Measurements from ENCODE around the gene ACADSB. TPM values are rescaled to one million over a fixed set of nuclear protein-coding genes. Genes with fewer than 3 reads are reported as not detected.

ACADSB gene
- total and polyA plus RNA-seq, 10 donors: 5.1 to 23.9 (median 14.3) TPM

DNA sequence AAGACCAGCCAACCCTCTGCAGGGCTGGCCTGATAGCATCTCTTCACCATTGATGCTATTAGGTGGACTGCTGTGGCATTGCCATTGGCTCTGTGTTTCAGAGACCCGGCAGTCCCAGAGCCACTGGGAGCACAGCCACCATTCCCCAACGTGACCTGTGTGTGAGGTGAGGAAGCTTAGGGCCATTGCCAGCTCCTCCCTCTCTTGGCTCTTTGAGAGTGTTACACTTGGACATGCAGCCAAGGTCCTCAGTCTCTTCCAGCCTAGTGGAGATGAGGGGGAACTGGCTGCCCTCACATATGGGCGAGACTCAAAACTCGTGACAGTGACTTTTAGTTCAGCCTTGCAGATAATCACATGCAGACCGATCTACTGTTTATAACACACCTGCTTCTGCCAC, 87.6 kb downstream of the ACADSB start:
- DNase-seq: no peak
- no peaks in the 10 kb centered on the region for H3K9me3 ChIP-seq
- H3K4me1 ChIP-seq: no peaks in the 10 kb centered on the region
- H3K4me3 ChIP-seq: no peak overlapping the region
- no peaks in the 10 kb centered on the region for H3K36me3 ChIP-seq
- intact Hi-C loops (cut with DNase I; ENCODE audit: low total_unique reads): no loop called here
- no peak overlapping the region for H3K27ac ChIP-seq
- peaks cover 0 to 53% (median 0%) of the 10 kb centered on the region in 7 donors for H3K27me3 ChIP-seq (replicated peaks in 1 of 7)
- TF ChIP-seq POLR2AphosphoS5 (IDR thresholded peaks at IDR 0.05) (no peak), POLR2A (IDR thresholded peaks at IDR 0.05) (no peak)
- TF ChIP-seq, protein P1, sequence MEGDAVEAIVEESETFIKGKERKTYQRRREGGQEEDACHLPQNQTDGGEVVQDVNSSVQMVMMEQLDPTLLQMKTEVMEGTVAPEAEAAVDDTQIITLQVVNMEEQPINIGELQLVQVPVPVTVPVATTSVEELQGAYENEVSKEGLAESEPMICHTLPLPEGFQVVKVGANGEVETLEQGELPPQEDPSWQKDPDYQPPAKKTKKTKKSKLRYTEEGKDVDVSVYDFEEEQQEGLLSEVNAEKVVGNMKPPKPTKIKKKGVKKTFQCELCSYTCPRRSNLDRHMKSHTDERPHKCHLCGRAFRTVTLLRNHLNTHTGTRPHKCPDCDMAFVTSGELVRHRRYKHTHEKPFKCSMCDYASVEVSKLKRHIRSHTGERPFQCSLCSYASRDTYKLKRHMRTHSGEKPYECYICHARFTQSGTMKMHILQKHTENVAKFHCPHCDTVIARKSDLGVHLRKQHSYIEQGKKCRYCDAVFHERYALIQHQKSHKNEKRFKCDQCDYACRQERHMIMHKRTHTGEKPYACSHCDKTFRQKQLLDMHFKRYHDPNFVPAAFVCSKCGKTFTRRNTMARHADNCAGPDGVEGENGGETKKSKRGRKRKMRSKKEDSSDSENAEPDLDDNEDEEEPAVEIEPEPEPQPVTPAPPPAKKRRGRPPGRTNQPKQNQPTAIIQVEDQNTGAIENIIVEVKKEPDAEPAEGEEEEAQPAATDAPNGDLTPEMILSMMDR (IDR thresholded peaks at IDR 0.05 in 8 of 11, conservative IDR thresholded peaks at IDR 0.05 in 3 of 11): no peak
- WGBS, 5 donors: 77 to 84% (median 80%) methylated on average over 5 of the region's 5 CpGs

DNA sequence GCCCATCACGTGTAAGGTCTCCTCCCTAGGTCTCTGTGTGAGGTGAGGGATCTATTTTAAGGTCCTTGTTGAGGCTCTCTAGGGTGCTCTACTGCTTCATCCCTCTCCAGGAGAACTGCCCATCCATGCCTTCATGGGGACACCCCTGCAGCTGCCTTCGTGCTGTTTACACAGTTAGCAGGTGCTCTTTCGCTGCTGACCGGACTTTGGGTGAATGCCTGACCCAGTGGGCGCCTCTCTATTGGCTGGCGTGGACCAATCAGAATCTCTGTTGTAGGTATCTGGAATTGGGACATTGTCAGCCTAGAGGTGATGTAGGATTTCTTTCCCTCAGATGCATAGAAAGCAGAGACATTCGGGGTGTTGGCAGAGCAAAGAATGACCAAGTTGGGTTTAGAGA, 88.2 kb downstream of the ACADSB start:
- 69 to 85% (median 78%) methylated on average over 7 of the region's 7 CpGs for WGBS, 5 donors
- no peak for DNase-seq
- Histone ChIP-seq H3K27me3 (replicated peaks in 1 of 7) (peaks cover 0 to 53% (median 0%) of the 10 kb centered on the region in 7 donors), H3K4me1 (no peaks in the 10 kb centered on the region), H3K36me3 (no peaks in the 10 kb centered on the region), H3K9me3 (no peaks in the 10 kb centered on the region), H3K4me3 (no peak overlapping the region), H3K27ac (no peak overlapping the region)
- intact Hi-C loops (cut with DNase I; ENCODE audit: low total_unique reads): no loop called here
- TF ChIP-seq POLR2AphosphoS5 (IDR thresholded peaks at IDR 0.05) (no peak), POLR2A (IDR thresholded peaks at IDR 0.05) (no peak)
- TF ChIP-seq, protein P1 (IDR thresholded peaks at IDR 0.05 in 8 of 11, conservative IDR thresholded peaks at IDR 0.05 in 3 of 11): no peak

DNA sequence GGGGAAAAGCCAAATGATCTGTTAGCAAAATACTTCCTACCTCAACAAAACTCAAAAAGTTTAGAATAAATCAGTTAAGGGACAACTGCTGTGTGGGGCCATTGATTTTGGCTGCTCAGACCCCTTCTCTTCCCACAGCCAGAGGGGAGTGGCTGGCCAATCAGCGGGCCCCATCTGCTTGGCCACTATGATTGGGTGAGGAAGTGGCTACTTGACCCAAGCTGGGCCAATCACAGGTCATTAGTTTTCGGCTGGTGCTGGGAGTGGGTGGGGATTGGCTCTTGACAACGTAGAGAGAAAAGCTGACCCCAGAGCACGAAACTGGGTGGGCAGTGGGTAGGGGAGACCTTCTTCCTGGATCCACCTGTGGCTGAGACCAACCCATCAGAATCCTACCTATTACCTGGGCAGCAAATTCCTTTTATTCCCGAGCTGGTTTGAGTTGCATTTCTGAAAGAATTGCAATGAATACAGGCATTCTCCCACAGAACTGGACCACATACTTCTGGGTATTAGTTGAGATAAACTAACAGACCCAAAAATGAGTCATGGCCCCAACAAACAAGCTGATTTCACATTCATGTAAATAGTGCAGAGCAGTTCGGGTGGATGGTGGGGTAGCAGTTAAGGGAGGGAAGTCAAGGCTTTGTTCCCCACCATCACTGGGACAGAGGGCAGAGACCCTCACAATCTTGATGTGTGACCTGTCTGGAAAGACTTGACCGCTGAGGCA, 91.4 kb downstream of the ACADSB start:
- intact Hi-C loops (cut with DNase I; ENCODE audit: low total_unique reads): no loop called here
- WGBS, 5 donors: 66 to 90% (median 72%) methylated on average over 6 to 7 of the region's 7 CpGs
- Histone ChIP-seq H3K27me3 (replicated peaks in 1 of 7) (peaks cover 0 to 44% (median 0%) of the 10 kb centered on the region in 7 donors), H3K4me1 (no peaks in the 10 kb centered on the region), H3K9me3 (no peaks in the 10 kb centered on the region), H3K27ac (no peak overlapping the region), H3K4me3 (no peak overlapping the region), H3K36me3 (no peaks in the 10 kb centered on the region)
- no peak for TF ChIP-seq POLR2A (IDR thresholded peaks at IDR 0.05)
- TF ChIP-seq, protein P1 (IDR thresholded peaks at IDR 0.05 in 8 of 11, conservative IDR thresholded peaks at IDR 0.05 in 3 of 11): no peak
- TF ChIP-seq POLR2AphosphoS5 (IDR thresholded peaks at IDR 0.05): no peak
- no peak for DNase-seq

DNA sequence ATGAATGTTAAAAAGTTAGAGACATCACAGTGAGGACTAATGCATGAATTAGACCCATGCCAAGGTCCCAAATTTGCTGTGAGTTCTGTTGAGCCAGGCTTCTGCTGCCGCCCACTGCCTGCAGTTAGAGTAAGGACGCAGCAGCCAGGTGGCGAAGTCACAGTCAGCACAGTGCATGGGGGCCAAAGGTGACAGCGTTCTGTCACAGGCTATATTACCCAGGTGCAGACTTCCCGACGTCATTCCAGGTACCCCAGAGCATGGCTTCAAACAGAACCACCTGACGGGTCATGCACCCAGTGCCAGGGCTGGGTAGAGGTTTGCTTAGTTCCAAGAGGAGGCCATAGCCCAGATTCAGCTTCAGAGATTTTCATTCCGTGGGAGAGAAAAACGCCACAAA, 93.1 kb downstream of the ACADSB start:
- H3K27ac ChIP-seq: no peak overlapping the region
- intact Hi-C loops (cut with DNase I; ENCODE audit: low total_unique reads): no loop called here
- H3K4me1 ChIP-seq: no peaks in the 10 kb centered on the region
- H3K4me3 ChIP-seq: no peak overlapping the region
- no peaks in the 10 kb centered on the region for H3K9me3 ChIP-seq
- peaks cover 0 to 42% (median 0%) of the 10 kb centered on the region in 7 donors for H3K27me3 ChIP-seq (replicated peaks in 1 of 7)
- no peak for TF ChIP-seq POLR2AphosphoS5 (IDR thresholded peaks at IDR 0.05)
- no peak for TF ChIP-seq POLR2A (IDR thresholded peaks at IDR 0.05)
- TF ChIP-seq, protein P1 (IDR thresholded peaks at IDR 0.05 in 8 of 11, conservative IDR thresholded peaks at IDR 0.05 in 3 of 11): no peak
- 64 to 78% (median 71%) methylated on average over 9 of the region's 9 CpGs for WGBS, 5 donors
- no peaks in the 10 kb centered on the region for H3K36me3 ChIP-seq
- DNase-seq: no peak

Measured in spleen (tissue), 11 donors.